Left ventricle myocardium inferior (tissue), 1 donor: Measurements from ENCODE around the gene MCRIP1. TPM values are rescaled to one million over a fixed set of nuclear protein-coding genes. Genes with fewer than 3 reads are reported as not detected.

Source experiments
- DNase-seq: peaks from one replicate; pipeline ENCODE4 v3.0.0-alpha.2; 2020
- H3K27ac ChIP-seq: fragments of 200-600 bp; replicated peaks from 2 replicates; pipeline ENCODE4 v1.8.0; 2021
- H3K27me3 ChIP-seq: fragments of 200-600 bp; 2 replicates; pipeline ENCODE4 v1.8.0; 2021; ENCODE audit warnings: low read depth
- H3K36me3 ChIP-seq: fragments of 200-600 bp; 2 replicates; pipeline ENCODE4 v1.8.0; 2021
- H3K4me1 ChIP-seq: fragments of 200-600 bp; 2 replicates; pipeline ENCODE4 v1.8.0; 2021
- H3K4me3 ChIP-seq: fragments of 200-600 bp; 2 replicates; pipeline ENCODE4 v1.8.0; 2021; ENCODE audit warnings: mild to moderate bottlenecking, moderate library complexity
- H3K9me3 ChIP-seq: fragments of 200-600 bp; replicated peaks from 2 replicates; pipeline ENCODE4 v1.8.0; 2021
- intact Hi-C: fragments of 100-400 bp; cut with micrococcal nuclease; formaldehyde crosslinking; loops from one replicate; pipeline ENCODE4 v1.11.0; 2022
- total RNA-seq: library from RNA; stranded (reverse); fragmentation: NEBNext Ultra II Directional; extraction: Animal tissue kit (Norgen Biotek cat#: 25700); gene quantifications from one replicate; pipeline ENCODE4 v1.2.1, GENCODE V29; 2021
- TF ChIP-seq, protein P1 (sequence below): fragments of 200-600 bp; IDR thresholded peaks from 2 replicates; pipeline ENCODE4 v1.8.0; 2021; ENCODE audit warnings: antibody characterized with exemption, mild to moderate bottlenecking, borderline replicate concordance
- donor health status: DM: no; HTN: yes; CAD: no; lungs with severe emphysema.

MCRIP1 gene
- total RNA-seq, 1 donor from 2014 or later = 110 TPM

DNA sequence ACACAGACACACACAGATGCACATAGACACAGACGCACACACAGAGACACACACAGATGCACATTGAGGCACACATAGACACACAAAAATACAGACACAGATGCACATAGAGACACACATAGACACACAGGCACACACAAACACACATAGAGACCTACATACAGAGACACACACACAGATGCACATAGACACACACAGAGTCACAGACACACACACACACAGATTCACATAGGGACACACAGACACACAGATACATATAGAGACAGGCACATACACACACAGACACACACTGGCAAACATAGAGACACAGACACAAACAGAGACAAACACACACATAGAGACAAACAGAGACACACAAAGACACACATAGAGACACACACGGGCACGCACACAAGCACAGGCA is 39.0 kb downstream of the MCRIP1 start:
- Histone ChIP-seq H3K4me3 (no peak overlapping the region), H3K27me3 (peaks cover 20% of the 10 kb centered on the region), H3K4me1 (no peaks in the 10 kb centered on the region), H3K9me3 (no peaks in the 10 kb centered on the region), H3K36me3 (no peaks in the 10 kb centered on the region), H3K27ac (no peak overlapping the region)
- DNase-seq = no peak
- TF ChIP-seq, protein P1, sequence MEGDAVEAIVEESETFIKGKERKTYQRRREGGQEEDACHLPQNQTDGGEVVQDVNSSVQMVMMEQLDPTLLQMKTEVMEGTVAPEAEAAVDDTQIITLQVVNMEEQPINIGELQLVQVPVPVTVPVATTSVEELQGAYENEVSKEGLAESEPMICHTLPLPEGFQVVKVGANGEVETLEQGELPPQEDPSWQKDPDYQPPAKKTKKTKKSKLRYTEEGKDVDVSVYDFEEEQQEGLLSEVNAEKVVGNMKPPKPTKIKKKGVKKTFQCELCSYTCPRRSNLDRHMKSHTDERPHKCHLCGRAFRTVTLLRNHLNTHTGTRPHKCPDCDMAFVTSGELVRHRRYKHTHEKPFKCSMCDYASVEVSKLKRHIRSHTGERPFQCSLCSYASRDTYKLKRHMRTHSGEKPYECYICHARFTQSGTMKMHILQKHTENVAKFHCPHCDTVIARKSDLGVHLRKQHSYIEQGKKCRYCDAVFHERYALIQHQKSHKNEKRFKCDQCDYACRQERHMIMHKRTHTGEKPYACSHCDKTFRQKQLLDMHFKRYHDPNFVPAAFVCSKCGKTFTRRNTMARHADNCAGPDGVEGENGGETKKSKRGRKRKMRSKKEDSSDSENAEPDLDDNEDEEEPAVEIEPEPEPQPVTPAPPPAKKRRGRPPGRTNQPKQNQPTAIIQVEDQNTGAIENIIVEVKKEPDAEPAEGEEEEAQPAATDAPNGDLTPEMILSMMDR = no peak
- intact Hi-C loops = no loop called here

DNA sequence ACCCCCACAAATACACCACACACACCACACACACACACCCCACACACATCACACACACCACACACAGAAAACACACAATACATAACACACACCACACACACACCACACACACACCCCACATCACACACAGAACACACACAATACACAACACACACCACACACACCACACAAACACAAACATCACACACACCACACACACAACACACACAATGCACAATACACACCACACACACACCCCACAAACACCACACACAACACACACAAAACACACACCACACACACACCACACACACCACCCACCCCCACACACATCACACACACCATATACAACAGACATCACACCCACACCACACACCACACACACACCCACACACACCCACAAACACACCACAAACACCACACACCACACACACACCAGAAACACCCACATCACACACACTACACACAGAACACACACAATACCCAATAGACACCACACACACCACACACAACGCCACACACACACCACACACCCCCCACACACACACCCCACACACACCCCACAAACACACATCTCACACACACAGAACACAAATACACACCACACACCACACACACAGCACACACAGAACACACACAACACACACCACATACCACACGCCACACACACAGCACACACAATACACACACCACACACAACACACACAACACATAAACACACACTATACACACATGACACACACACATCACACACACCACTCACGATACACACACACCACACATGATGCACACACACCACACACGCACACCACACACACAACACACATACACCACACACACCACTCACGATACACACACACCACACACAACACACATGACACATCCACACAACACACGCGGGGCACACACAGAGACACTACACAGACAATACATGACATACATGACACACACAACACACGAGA is 40.1 kb downstream of the MCRIP1 start:
- no peaks in the 10 kb centered on the region for H3K36me3 ChIP-seq
- no peak overlapping the region for H3K27ac ChIP-seq
- no peaks in the 10 kb centered on the region for H3K4me1 ChIP-seq
- intact Hi-C loops = no loop called here
- peaks cover 20% of the 10 kb centered on the region for H3K27me3 ChIP-seq
- H3K9me3 ChIP-seq = no peaks in the 10 kb centered on the region
- TF ChIP-seq, protein P1 = no peak
- DNase-seq = no peak
- H3K4me3 ChIP-seq = no peak overlapping the region

Other genes starting within 250 kb of the MCRIP1 start
- 87.5 TPM for gene NPLOC4, start 196.2 kb downstream of the MCRIP1 start, total RNA-seq
- gene TSPAN10, start 196.1 kb downstream of the MCRIP1 start, total RNA-seq = 0.30 TPM
- gene PDE6G, start 176.7 kb downstream of the MCRIP1 start, total RNA-seq = not detected
- gene OXLD1, start 166.7 kb downstream of the MCRIP1 start, total RNA-seq = 18.4 TPM
- 5.6 TPM for gene CCDC137, start 166.6 kb downstream of the MCRIP1 start, total RNA-seq
- 9.0 TPM for gene ARL16, start 149.5 kb downstream of the MCRIP1 start, total RNA-seq
- 50.5 TPM for gene HGS, start 149.3 kb downstream of the MCRIP1 start, total RNA-seq
- gene MRPL12, start 129.9 kb downstream of the MCRIP1 start, total RNA-seq = 157 TPM
- 8.2 TPM for gene SLC25A10, start 121.0 kb downstream of the MCRIP1 start, total RNA-seq
- gene GCGR, start 29.1 kb downstream of the MCRIP1 start, total RNA-seq = not detected
- gene PPP1R27, start 1.8 kb upstream of the MCRIP1 start, total RNA-seq = 0.25 TPM
- 267 TPM for gene P4HB, start 27.2 kb upstream of the MCRIP1 start, total RNA-seq
- gene ARHGDIA, start 38.0 kb upstream of the MCRIP1 start, total RNA-seq = 95.1 TPM
- gene ALYREF, start 58.3 kb upstream of the MCRIP1 start, total RNA-seq = 32.1 TPM
- 161 TPM for gene ANAPC11, start 58.4 kb upstream of the MCRIP1 start, total RNA-seq
- 0.19 TPM for gene NPB, start 68.9 kb upstream of the MCRIP1 start, total RNA-seq
- gene PCYT2, start 78.1 kb upstream of the MCRIP1 start, total RNA-seq = 48.1 TPM
- 8.5 TPM for gene SIRT7, start 84.9 kb upstream of the MCRIP1 start, total RNA-seq
- 24.3 TPM for gene MAFG, start 94.4 kb upstream of the MCRIP1 start, total RNA-seq
- 3.8 TPM for gene PYCR1, start 104.0 kb upstream of the MCRIP1 start, total RNA-seq
- gene MYADML2, start 113.9 kb upstream of the MCRIP1 start, total RNA-seq = 7.2 TPM
- not detected for gene NOTUM, start 127.9 kb upstream of the MCRIP1 start, total RNA-seq
- gene ASPSCR1, start 144.3 kb upstream of the MCRIP1 start, total RNA-seq = 27.5 TPM
- gene CENPX, start 189.6 kb upstream of the MCRIP1 start, total RNA-seq = 26.3 TPM
- 4.3 TPM for gene LRRC45, start 190.0 kb upstream of the MCRIP1 start, total RNA-seq
- 0.82 TPM for gene RAC3, start 198.4 kb upstream of the MCRIP1 start, total RNA-seq
- 219 TPM for gene DCXR, start 204.4 kb upstream of the MCRIP1 start, total RNA-seq
- 21.1 TPM for gene RFNG, start 218.5 kb upstream of the MCRIP1 start, total RNA-seq
- 85.9 TPM for gene GPS1, start 218.6 kb upstream of the MCRIP1 start, total RNA-seq
- gene DUS1L, start 232.5 kb upstream of the MCRIP1 start, total RNA-seq = 64.6 TPM